SK-N-SH treated with all-trans-retinoic acid at 6 μM for 48 hours (cell line): Measurements from ENCODE around the gene FAR2.

Experiments
- ATAC-seq: fragments of 200-7000 bp; cut with Tn5 transposase; 3 replicates; pipeline ENCODE4 v1.9.1; 2020; ENCODE audit warnings: mild to moderate bottlenecking, moderate library complexity
- ARNTL ChIP-seq: fragments of 450-650 bp; formaldehyde crosslinking; IDR thresholded peaks from 2 replicates; pipeline ENCODE4 v1.5.0; 2020; ENCODE audit warnings: low read depth, mild to moderate bottlenecking, moderate library complexity, borderline replicate concordance
- BACH2 ChIP-seq: fragments of 250-450 bp; sonication (Bioruptor Pico); IDR thresholded peaks from 2 replicates; pipeline ENCODE4 v1.9.0; 2021; ENCODE audit warnings: mild to moderate bottlenecking, borderline replicate concordance
- CREB5 ChIP-seq: fragments of 250-450 bp; sonication (Bioruptor Pico); IDR thresholded peaks from 2 replicates; pipeline ENCODE4 v1.5.1; 2020; ENCODE audit warnings: low read depth, mild to moderate bottlenecking, moderate library complexity
- CSDC2 ChIP-seq: fragments of 250-450 bp; sonication (Bioruptor Pico); IDR thresholded peaks from 2 replicates; pipeline ENCODE4 v1.5.0; 2020; ENCODE audit warnings: mild to moderate bottlenecking, moderate library complexity
- CSRNP3 ChIP-seq: fragments of 250-450 bp; sonication (Bioruptor Pico); IDR thresholded peaks from 2 replicates; pipeline ENCODE4 v1.5.1; 2021; ENCODE audit warnings: mild to moderate bottlenecking, moderate library complexity
- ESRRG ChIP-seq: fragments of 250-450 bp; sonication (Bioruptor Pico); IDR thresholded peaks from 2 replicates; pipeline ENCODE4 v1.6.1; 2021; ENCODE audit warnings: mild to moderate bottlenecking
- ISL1 ChIP-seq: fragments of 250-450 bp; sonication (Bioruptor Pico); IDR thresholded peaks from 2 replicates; pipeline ENCODE4 v2.1.2; 2022; ENCODE audit warnings: mild to moderate bottlenecking, moderate library complexity
- OSR1 ChIP-seq: fragments of 250-450 bp; sonication (Bioruptor Pico); IDR thresholded peaks from 2 replicates; pipeline ENCODE4 v1.8.0; 2022; ENCODE audit warnings: moderate library complexity, mild to moderate bottlenecking, inconsistent platforms
- PATZ1 ChIP-seq: fragments of 250-450 bp; sonication (Bioruptor Pico); IDR thresholded peaks from 2 replicates; pipeline ENCODE4 v1.8.0; 2020; ENCODE audit warnings: mild to moderate bottlenecking, moderate library complexity, borderline replicate concordance
- POU6F1 ChIP-seq: fragments of 250-450 bp; sonication (Bioruptor Pico); IDR thresholded peaks from 2 replicates; pipeline ENCODE4 v1.8.0; 2021; ENCODE audit warnings: low read depth, mild to moderate bottlenecking, moderate library complexity, borderline replicate concordance
- PPARA ChIP-seq: fragments of 250-450 bp; sonication (Bioruptor Pico); IDR thresholded peaks from 2 replicates; pipeline ENCODE4 v1.5.0; 2020; ENCODE audit warnings: mild to moderate bottlenecking, borderline replicate concordance
- SNAI2 ChIP-seq: fragments of 250-450 bp; sonication (Bioruptor Pico); IDR thresholded peaks from 2 replicates; pipeline ENCODE4 v1.5.0; 2020; ENCODE audit warnings: mild to moderate bottlenecking, moderate library complexity
- TSHZ2 ChIP-seq: fragments of 250-450 bp; sonication (Bioruptor Pico); IDR thresholded peaks from 2 replicates; pipeline ENCODE4 v1.5.0; 2020; ENCODE audit warnings: mild to moderate bottlenecking, moderate library complexity
- ZC3H10 ChIP-seq: fragments of 250-450 bp; sonication (Bioruptor Pico); IDR thresholded peaks from 2 replicates; pipeline ENCODE4 v1.5.1; 2021; ENCODE audit warnings: mild to moderate bottlenecking, moderate library complexity
- ZFP3 ChIP-seq: fragments of 250-450 bp; sonication (Bioruptor Pico); IDR thresholded peaks from 2 replicates; pipeline ENCODE4 v1.5.0; 2020; ENCODE audit warnings: mild to moderate bottlenecking, moderate library complexity
- ZFP30 ChIP-seq: fragments of 450-650 bp; formaldehyde crosslinking; IDR thresholded peaks from 2 replicates; pipeline ENCODE4 v1.5.0; 2022; ENCODE audit warnings: mild to moderate bottlenecking, moderate library complexity
- ZNF565 ChIP-seq: fragments of 450-650 bp; formaldehyde crosslinking; conservative IDR thresholded peaks from 2 replicates; pipeline ENCODE4 v1.5.0; 2020; ENCODE audit warnings: low read depth, mild to moderate bottlenecking, moderate library complexity
- ZNF70 ChIP-seq: fragments of 450-650 bp; formaldehyde crosslinking; IDR thresholded peaks from 2 replicates; pipeline ENCODE4 v1.5.0; 2020; ENCODE audit warnings: mild to moderate bottlenecking, moderate library complexity
- ZNF8 ChIP-seq: fragments of 450-650 bp; formaldehyde crosslinking; IDR thresholded peaks from 2 replicates; pipeline ENCODE4 v1.5.0; 2020; ENCODE audit warnings: mild to moderate bottlenecking, moderate library complexity

FAR2 gene

GRCh38 chr12:29343022-29343799 is 194.1 kb downstream of the FAR2 start:
- no peak for ATAC-seq

More at GRCh38 chr12:29343022-29343799, 194.1 kb downstream of the FAR2 start:
- no peak for TF ChIP-seq POU6F1 (CRISPR knock-in tag)
- TF ChIP-seq CSRNP3 (CRISPR knock-in tag): no peak
- TF ChIP-seq ARNTL (CRISPR knock-in tag): no peak
- no peak for TF ChIP-seq ZNF8
- TF ChIP-seq SNAI2 (CRISPR knock-in tag): no peak
- TF ChIP-seq ZNF70 (CRISPR knock-in tag): no peak
- no peak for TF ChIP-seq ZFP3
- no peak for TF ChIP-seq ESRRG (CRISPR knock-in tag)
- TF ChIP-seq ZC3H10: no peak
- no peak for TF ChIP-seq ZFP30 (CRISPR knock-in tag)
- TF ChIP-seq BACH2 (CRISPR knock-in tag): no peak
- no peak for TF ChIP-seq CREB5 (CRISPR knock-in tag)
- no peak for TF ChIP-seq PPARA (CRISPR knock-in tag)
- no peak for TF ChIP-seq PATZ1
- no peak for TF ChIP-seq ZNF565 (CRISPR knock-in tag)
- TF ChIP-seq TSHZ2: no peak
- no peak for TF ChIP-seq CSDC2
- TF ChIP-seq OSR1: no peak
- no peak for TF ChIP-seq ISL1 (CRISPR knock-in tag)
